Karpas-422 (cell line): Measurements from ENCODE around the gene CRYGN. TPM values are rescaled to one million over a fixed set of nuclear protein-coding genes. Genes with fewer than 3 reads are reported as not detected.

Source experiments
- DNase-seq: peaks from one replicate; pipeline ENCODE4 v3.0.0-alpha.2; 2015
- H2AFZ ChIP-seq: fragments of 200-600 bp; sonication (generic); 2 replicates; pipeline ENCODE4 v1.6.1; 2014; ENCODE audit warnings: antibody characterized with exemption, low read length, mixed read lengths
- H3K27ac ChIP-seq: fragments of 200-600 bp; sonication (generic); 2 replicates; pipeline ENCODE4 v1.5.1; 2014; ENCODE audit warnings: mild to moderate bottlenecking, low read length, moderate library complexity
- H3K27me3 ChIP-seq: fragments of 200-600 bp; sonication (generic); 2 replicates; pipeline ENCODE4 v1.6.1; 2014; ENCODE audit warnings: low read length, mixed read lengths
- H3K36me3 ChIP-seq: fragments of 200-600 bp; sonication (generic); 2 replicates; pipeline ENCODE4 v1.6.1; 2014; ENCODE audit warnings: low read length, mixed read lengths; ENCODE audit not compliant: insufficient read depth
- H3K4me1 ChIP-seq: fragments of 200-600 bp; sonication (generic); 2 replicates; pipeline ENCODE4 v1.6.1; 2014; ENCODE audit warnings: mild to moderate bottlenecking, low read length, mixed read lengths
- H3K4me2 ChIP-seq: fragments of 200-600 bp; sonication (generic); 2 replicates; pipeline ENCODE4 v1.6.1; 2014; ENCODE audit warnings: low read length, low read depth, mild to moderate bottlenecking; ENCODE audit not compliant: poor library complexity, severe bottlenecking
- H3K4me3 ChIP-seq: fragments of 200-600 bp; sonication (generic); 2 replicates; pipeline ENCODE4 v1.5.1; 2014; ENCODE audit warnings: mild to moderate bottlenecking, antibody characterized with exemption, low read length, mixed read lengths
- H3K79me2 ChIP-seq: fragments of 200-600 bp; sonication (generic); 2 replicates; pipeline ENCODE4 v1.6.1; 2014; ENCODE audit warnings: mild to moderate bottlenecking, low read length, mixed read lengths
- H3K9ac ChIP-seq: fragments of 200-600 bp; sonication (generic); 2 replicates; pipeline ENCODE4 v1.6.0; 2014; ENCODE audit warnings: low read length
- H3K9me2 ChIP-seq: fragments of 200-600 bp; sonication (generic), shearing (Covaris generic); replicated peaks from 2 replicates; pipeline ENCODE4 v1.6.0; 2014; ENCODE audit warnings: mild to moderate bottlenecking, low read length, moderate library complexity; ENCODE audit not compliant: insufficient read depth
- H3K9me3 ChIP-seq: fragments of 300-700, 200-600 bp; sonication (generic); 2 replicates; pipeline ENCODE4 v1.6.1; 2014; ENCODE audit warnings: low read length, mixed read lengths
- H4K20me1 ChIP-seq: fragments of 200-600 bp; sonication (generic); 2 replicates; pipeline ENCODE4 v1.6.1; 2014; ENCODE audit warnings: mild to moderate bottlenecking, antibody characterized with exemption, low read length, low read depth; ENCODE audit not compliant: insufficient read depth
- total RNA-seq: library from RNA; depleted of rRNA; stranded (reverse); fragments of >200 nt; shearing (Covaris generic); gene quantifications from 2 replicates; pipeline ENCODE4 v1.2.3, GENCODE V29; 2014; ENCODE audit warnings: low replicate concordance

The CRYGN gene
- total RNA-seq, 1 experiment from 2014 or later = not detected

DNA sequence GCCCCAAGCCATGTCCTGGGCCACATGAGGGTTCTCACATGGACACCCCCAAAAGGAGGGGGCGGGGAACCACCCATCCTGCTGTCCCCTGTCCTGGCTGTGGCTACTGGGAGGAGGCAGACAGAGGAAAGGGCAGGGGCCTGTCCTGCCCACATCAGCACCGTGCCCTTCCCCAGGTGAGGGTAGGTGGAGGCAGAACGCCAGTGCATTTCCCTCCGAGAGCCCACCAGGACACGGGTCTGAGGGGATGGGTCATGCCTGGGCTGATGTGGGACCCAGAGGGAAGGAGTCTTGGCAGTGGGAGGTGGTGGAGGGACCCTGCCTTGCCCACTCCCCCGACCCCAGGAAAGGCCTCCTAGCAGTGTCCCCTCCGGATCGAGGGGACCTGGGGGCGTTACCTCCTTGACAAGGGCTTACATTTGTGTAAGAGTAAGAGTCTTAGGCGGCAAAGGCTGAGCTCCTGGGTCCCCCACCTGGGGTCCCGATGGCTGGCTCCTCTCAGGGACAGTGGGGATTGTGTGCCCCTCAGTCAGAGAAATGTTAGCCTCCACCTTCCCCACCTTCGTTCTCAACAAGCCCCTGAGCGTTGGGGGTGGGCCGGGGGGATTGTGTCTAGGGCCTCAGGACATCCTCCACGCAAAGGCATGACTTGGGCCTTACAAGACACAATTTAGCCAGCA is 6.1 kb downstream of the CRYGN start:
- H3K27ac ChIP-seq = no peak overlapping the region
- H4K20me1 ChIP-seq = no peaks in the 10 kb centered on the region
- no peak overlapping the region for H2AFZ ChIP-seq
- H3K4me2 ChIP-seq = no peak overlapping the region
- no peak overlapping the region for H3K4me3 ChIP-seq
- H3K9me3 ChIP-seq = no peaks in the 10 kb centered on the region
- H3K4me1 ChIP-seq = peaks cover 4% of the 10 kb centered on the region; the same call in 1 of the 2 replicates
- no peaks in the 10 kb centered on the region for H3K79me2 ChIP-seq
- no peak overlapping the region for H3K9ac ChIP-seq
- H3K27me3 ChIP-seq = no peaks in the 10 kb centered on the region
- H3K9me2 ChIP-seq = no peaks in the 10 kb centered on the region
- DNase-seq = no peak
- H3K36me3 ChIP-seq = no peaks in the 10 kb centered on the region

DNA sequence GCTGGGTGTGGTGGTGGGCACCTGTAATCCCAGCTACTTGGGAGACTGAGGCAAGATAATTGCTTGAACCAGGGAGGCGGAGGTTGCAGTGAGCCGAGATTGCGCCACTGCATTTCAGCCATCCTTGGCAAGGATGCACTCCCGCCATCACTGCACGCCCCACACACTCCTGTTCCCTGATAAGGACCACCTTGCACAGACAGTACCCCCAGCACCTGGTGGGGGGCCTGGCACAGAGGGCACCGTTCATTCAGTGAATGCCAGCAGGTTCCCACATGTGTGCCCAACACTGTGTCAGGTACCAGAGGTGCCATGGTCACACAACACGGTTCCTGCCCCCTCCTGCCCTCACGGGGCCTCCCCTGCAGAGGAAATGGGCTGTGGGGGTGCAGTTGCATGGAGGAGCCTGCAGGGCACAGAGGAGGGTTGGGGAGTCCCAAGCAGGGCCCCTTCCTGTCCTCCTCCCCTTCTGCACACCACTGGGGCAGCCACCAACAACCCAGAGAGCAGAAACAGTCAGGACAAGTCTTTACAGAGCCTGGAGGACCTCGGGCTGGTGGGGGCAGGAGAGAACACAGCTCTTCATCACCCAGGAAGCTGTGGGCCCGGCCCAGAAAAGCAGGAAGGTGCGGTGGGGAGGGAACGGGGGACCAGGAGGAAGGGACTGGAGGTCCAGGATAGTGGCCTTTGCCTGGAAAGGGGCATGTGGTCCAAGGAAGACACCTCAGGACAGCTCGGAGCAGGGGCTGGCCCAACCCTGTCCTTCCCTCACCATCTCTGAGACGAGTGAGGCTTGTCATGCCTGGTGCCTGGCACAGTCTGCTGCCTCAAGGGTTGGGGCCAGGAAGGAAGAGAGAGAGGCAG is 7.1 kb downstream of the CRYGN start:
- H3K27me3 ChIP-seq = no peaks in the 10 kb centered on the region
- no peak overlapping the region for H3K4me2 ChIP-seq
- DNase-seq = peak; percentile 69
- H3K4me1 ChIP-seq = peaks cover 4% of the 10 kb centered on the region; the same call in 1 of the 2 replicates
- no peak overlapping the region for H2AFZ ChIP-seq
- no peaks in the 10 kb centered on the region for H3K36me3 ChIP-seq
- H3K9me3 ChIP-seq = no peaks in the 10 kb centered on the region
- H3K9ac ChIP-seq = no peak overlapping the region
- no peaks in the 10 kb centered on the region for H3K79me2 ChIP-seq
- H3K27ac ChIP-seq = no peak overlapping the region
- no peaks in the 10 kb centered on the region for H3K9me2 ChIP-seq
- no peaks in the 10 kb centered on the region for H4K20me1 ChIP-seq
- no peak overlapping the region for H3K4me3 ChIP-seq

DNA sequence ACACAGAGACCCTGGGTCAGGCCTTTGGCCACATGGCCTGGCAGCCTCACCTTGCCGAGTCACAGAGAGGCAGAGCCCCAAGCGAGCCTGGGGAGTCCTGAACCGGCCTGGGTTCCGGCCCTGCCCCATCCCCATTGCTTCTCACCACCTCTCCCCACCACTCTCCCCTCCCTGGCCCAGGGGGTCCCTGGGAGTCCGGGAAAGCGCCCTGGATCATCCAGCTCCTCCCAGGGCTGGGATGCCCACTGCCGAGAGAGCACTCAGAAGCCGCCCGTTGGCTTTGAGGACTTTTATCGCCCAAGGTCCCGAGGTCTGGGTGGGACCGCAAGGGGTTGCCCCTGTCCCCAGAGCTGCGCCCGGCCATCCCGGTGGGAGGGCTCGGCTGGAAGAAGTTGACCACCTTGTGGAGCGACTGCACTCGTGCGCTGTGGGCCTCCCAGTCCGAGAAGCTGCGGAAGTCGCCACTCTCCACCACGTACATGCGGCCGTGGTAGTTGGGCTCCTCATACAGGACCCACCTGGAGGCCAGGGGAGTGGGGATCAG is 8.1 kb downstream of the CRYGN start:
- Histone ChIP-seq H2AFZ (no peak overlapping the region), H3K9ac (no peak overlapping the region), H3K4me1 (peaks cover 4% of the 10 kb centered on the region; the same call in 1 of the 2 replicates), H3K27me3 (no peaks in the 10 kb centered on the region), H3K79me2 (no peaks in the 10 kb centered on the region), H3K9me3 (no peaks in the 10 kb centered on the region), H3K36me3 (no peaks in the 10 kb centered on the region), H3K4me2 (no peak overlapping the region), H3K27ac (no peak overlapping the region), H4K20me1 (no peaks in the 10 kb centered on the region), H3K4me3 (no peak overlapping the region), H3K9me2 (no peaks in the 10 kb centered on the region)
- no peak for DNase-seq

DNA sequence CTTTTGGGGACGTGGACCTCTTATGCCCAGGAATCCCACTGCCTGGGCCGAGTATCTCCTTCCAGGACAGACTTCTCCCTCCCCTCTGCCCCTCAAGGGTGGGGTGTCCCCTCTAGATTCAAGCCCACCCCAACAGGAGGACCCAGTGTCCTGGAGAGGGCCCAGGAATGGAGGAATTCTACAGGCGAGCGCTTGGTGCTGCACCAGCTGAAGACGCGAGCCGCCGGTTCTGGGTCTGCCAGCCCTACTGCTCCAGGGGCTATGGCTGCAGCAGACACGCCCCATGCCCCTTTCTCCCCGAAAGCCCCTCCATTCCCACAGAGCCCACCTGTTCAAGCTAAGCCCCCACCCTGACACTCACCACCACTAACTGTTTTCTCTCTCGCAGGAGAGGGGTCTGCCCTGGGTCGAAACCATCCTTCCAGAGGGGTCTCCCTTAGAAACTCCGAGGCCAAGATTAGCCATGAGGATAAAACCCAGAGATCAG is 8.6 kb downstream of the CRYGN start:
- no peaks in the 10 kb centered on the region for H3K27me3 ChIP-seq

DNA sequence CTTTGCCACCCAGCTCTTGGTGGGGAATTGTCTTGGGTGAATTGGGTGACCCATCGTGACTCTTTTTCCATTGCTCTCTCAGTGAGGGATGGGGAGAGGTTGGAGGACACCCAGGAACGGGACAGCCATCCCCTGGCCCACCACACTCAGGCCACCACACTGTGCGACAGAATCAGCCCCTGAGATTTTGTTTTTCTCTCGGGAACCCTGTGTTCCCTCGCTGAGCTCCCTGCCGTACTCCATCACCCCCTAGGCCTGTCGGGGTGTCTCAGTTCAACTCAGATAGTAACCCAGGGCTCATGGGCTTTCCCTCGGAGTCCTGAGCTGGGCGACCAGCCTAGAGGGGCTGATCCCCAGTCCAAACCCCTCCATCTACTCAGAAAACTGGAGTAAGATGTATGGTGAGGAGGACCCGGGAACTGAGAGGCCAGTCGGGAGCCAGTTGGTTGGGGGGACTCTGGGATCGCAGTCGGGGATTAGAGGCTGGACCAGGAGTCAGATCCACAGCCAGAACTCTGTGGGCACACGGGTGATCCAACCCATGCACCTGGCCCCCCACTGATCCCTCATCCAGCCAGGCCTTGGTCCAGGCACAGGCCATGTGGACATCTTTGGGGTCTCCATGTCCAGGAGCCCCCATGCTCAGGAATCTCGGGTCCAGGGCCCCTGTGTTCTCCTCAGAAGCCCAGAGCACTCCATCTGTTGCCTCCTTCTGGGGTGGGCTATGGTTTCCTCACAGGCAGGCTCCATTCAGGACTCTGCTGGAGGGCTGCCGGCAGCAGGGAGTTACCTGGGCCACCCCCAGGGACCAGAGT is 9.3 kb downstream of the CRYGN start:
- Histone ChIP-seq H3K9me3 (no peaks in the 10 kb centered on the region), H3K9me2 (no peaks in the 10 kb centered on the region), H3K79me2 (no peaks in the 10 kb centered on the region), H3K9ac (no peak overlapping the region), H3K4me3 (no peak overlapping the region), H4K20me1 (no peaks in the 10 kb centered on the region), H3K36me3 (no peaks in the 10 kb centered on the region), H3K27ac (no peak overlapping the region), H3K4me1 (peaks cover 4% of the 10 kb centered on the region; the same call in 1 of the 2 replicates), H2AFZ (no peak overlapping the region), H3K4me2 (no peak overlapping the region), H3K27me3 (no peaks in the 10 kb centered on the region)
- no peak for DNase-seq

More for the DNA sequence above, 8.6 kb downstream of the CRYGN start:
- H3K27ac ChIP-seq = no peak overlapping the region
- no peak overlapping the region for H3K4me2 ChIP-seq
- H3K9me3 ChIP-seq = no peaks in the 10 kb centered on the region
- no peak overlapping the region for H2AFZ ChIP-seq
- no peak overlapping the region for H3K9ac ChIP-seq
- H3K4me1 ChIP-seq = peaks cover 4% of the 10 kb centered on the region; the same call in 1 of the 2 replicates
- H3K4me3 ChIP-seq = no peak overlapping the region
- H3K36me3 ChIP-seq = no peaks in the 10 kb centered on the region
- no peaks in the 10 kb centered on the region for H4K20me1 ChIP-seq
- no peaks in the 10 kb centered on the region for H3K79me2 ChIP-seq
- no peak for DNase-seq
- H3K9me2 ChIP-seq = no peaks in the 10 kb centered on the region

DNA sequence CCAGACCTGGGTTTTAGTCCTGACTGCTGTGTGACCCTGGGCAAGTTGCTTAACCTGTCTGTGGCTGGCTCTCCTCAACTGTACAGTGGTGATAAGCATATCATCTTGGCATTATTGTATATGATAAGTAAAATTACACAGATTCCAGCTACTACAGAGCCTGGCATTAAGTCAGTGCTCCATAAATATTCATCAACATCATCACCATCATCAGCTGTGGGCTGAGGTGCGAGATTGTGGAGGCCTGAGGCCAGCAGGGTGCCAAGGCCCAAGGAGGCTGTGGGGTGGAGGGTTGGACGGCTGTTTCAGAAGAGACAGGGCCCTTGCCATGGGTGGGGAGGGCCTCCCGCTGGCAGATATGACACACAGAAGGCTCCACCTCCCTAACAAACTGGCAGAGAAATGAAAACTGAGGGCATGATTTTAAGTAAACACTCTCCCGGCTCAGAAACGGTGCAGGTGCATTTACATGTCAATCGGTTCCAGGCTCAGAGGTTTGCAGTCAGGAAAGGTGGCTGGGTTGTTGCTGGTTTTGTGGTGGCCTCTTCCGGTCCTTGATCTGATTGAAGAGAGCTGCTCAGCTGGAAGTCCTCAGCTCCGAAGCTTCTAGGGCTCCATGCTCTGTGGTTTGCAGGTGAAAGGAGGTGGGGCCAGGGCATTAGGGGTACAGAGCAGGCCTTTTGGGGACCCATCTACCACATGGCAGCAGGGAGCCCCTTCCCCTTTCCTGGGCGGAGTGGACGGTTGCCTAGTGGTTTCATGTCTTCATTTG is 10.2 kb downstream of the CRYGN start:
- Histone ChIP-seq H3K4me3 (no peak overlapping the region), H3K27me3 (no peaks in the 10 kb centered on the region), H3K9me2 (no peaks in the 10 kb centered on the region), H3K9me3 (no peaks in the 10 kb centered on the region), H3K4me1 (peaks cover 4% of the 10 kb centered on the region; the same call in 1 of the 2 replicates), H3K36me3 (no peaks in the 10 kb centered on the region), H3K9ac (no peak overlapping the region), H3K27ac (no peak overlapping the region), H3K4me2 (no peak overlapping the region), H3K79me2 (no peaks in the 10 kb centered on the region), H2AFZ (no peak overlapping the region), H4K20me1 (no peaks in the 10 kb centered on the region)
- no peak for DNase-seq

DNA sequence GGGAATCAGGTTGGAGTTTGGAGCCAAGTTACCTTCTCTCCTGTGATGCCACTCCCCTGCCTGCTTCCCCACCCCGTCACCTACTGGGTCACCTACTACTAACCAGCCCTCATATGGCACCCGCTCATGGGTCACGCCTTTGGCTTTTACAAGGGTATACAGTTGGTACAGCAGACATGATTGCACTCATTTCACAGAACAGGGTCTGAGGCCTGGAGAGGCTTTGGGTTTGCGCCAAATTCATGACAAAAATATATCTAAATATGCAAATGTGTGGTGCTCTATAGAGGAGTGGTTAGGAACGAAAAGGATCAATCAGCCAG is 10.7 kb downstream of the CRYGN start:
- no peaks in the 10 kb centered on the region for H3K27me3 ChIP-seq
- no peaks in the 10 kb centered on the region for H3K4me1 ChIP-seq
- no peak overlapping the region for H3K9ac ChIP-seq
- no peak overlapping the region for H3K4me2 ChIP-seq
- DNase-seq = no peak
- no peaks in the 10 kb centered on the region for H3K79me2 ChIP-seq
- no peak overlapping the region for H3K4me3 ChIP-seq
- H3K27ac ChIP-seq = no peak overlapping the region
- H3K9me3 ChIP-seq = no peaks in the 10 kb centered on the region
- no peaks in the 10 kb centered on the region for H3K36me3 ChIP-seq
- H4K20me1 ChIP-seq = no peaks in the 10 kb centered on the region
- H3K9me2 ChIP-seq = no peaks in the 10 kb centered on the region
- H2AFZ ChIP-seq = no peak overlapping the region
